ENCODE measurements around the gene P3H1. TPM values are rescaled to one million over a fixed set of nuclear protein-coding genes. Genes with fewer than 3 reads are reported as not detected.

The P3H1 gene
- total and polyA plus RNA-seq, 2 experiments from 2014 or later, result 51.1 to 75.1 TPM

DNA sequence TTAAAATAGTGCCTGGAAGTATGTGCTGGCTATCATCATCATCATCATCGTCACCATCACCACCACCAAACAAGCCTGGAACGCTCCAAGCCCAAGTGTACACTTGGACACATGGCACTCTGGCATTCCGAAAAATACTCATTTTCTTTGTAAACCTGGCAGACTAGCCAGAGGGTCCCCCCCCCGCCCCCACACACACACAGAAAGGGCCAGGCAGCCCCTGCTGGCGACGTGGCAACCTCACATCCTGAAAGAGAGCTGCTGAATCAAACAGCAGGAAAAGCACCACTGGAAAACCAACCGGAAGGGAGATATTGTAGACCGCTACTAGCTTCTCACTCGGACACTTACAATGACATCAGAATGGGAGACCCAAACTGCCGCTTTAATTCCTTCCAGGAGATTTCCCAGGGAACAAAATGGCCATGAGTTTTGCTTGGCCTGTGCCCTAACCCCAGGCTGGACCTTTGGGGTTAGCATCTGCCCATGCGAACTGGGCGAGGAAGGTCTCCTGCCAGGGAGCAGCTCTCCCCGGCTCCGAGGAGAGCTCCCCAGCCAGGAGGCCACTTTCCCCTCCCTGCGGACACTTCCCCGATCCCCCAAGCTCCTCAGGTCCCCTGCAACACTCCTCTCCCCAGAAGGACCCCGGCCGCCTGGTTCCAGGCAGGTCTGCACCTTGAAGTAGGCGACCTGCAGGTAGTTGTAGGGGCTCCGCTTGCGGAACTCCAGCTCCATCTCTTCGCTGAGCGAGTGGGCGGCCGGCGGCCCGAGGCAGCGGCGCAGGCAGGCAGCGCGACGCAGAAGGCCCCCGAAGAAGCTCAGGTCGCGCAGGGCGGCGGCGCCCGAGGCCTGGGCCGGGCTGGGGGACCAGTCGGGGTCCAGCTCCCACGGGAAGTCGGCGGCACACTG lies 742 bp downstream of the P3H1 start (continued):
- TF ChIP-seq POLR2AphosphoS5 (IDR thresholded peaks at IDR 0.05; ENCODE audit: low read depth) (no peak), STAT1 (IDR thresholded peaks at IDR 0.05; ENCODE audit: unreplicated experiment) (no peak)

- H2AFZ ChIP-seq, result no peak overlapping the region
- Mint-ChIP-seq H3K4me1 (peaks cover 10% of the 10 kb centered on the region), H3K27ac (no peak overlapping the region), H3K4me3 (no peak overlapping the region), H3K27me3 (ENCODE audit: insufficient read depth, low read depth, poor library complexity) (peaks cover 13% of the 10 kb centered on the region), H3K36me3 (ENCODE audit: low read depth) (peaks cover 30% of the 10 kb centered on the region), H3K9me3 (no peaks in the 10 kb centered on the region)
- H3K9me2 ChIP-seq (ENCODE audit: insufficient read depth), result no peaks in the 10 kb centered on the region
- peaks cover 24% of the 10 kb centered on the region for H3K4me1 ChIP-seq (ENCODE audit: insufficient read depth)
- TF ChIP-seq EZH2phosphoT487 (IDR thresholded peaks at IDR 0.05; ENCODE audit: unreplicated experiment), result no peak
- TF ChIP-seq JUNB (IDR thresholded peaks at IDR 0.05; ENCODE audit: unreplicated experiment), result no peak
- TF ChIP-seq, protein P1, sequence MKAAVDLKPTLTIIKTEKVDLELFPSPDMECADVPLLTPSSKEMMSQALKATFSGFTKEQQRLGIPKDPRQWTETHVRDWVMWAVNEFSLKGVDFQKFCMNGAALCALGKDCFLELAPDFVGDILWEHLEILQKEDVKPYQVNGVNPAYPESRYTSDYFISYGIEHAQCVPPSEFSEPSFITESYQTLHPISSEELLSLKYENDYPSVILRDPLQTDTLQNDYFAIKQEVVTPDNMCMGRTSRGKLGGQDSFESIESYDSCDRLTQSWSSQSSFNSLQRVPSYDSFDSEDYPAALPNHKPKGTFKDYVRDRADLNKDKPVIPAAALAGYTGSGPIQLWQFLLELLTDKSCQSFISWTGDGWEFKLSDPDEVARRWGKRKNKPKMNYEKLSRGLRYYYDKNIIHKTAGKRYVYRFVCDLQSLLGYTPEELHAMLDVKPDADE (IDR thresholded peaks at IDR 0.05), result no peak
- TF ChIP-seq EZH2 (IDR thresholded peaks at IDR 0.05; ENCODE audit: low read depth, unreplicated experiment), result no peak
- no peak for TF ChIP-seq NANOG (IDR thresholded peaks at IDR 0.05; ENCODE audit: borderline replicate concordance)
- H3K4me3 ChIP-seq, result peak overlapping the region; percentile 92
- no peaks in the 10 kb centered on the region; the same call in 1 of the 2 replicates for H4K20me1 ChIP-seq (replicated peaks; ENCODE audit: insufficient read depth)
- H3F3A ChIP-seq (replicated peaks; ENCODE audit: low read depth), result no peaks in the 10 kb centered on the region
- peak overlapping the region; percentile 83 for H3K4me2 ChIP-seq
- 0 out of 2 replicates have a peak overlapping the region, but pooled peaks have one; percentile 21 for H3K27ac ChIP-seq (ENCODE audit: low read depth)
- no peak for ATAC-seq
- peaks cover 10% of the 10 kb centered on the region; the same call in 1 of the 2 replicates for H3K36me3 ChIP-seq (ENCODE audit: insufficient read depth)
- peaks cover 57% of the 10 kb centered on the region for H3K79me2 ChIP-seq (replicated peaks; ENCODE audit: insufficient read depth)
- DNase-seq (ENCODE audit: low spot score), result no peak
- H3K27me3 ChIP-seq (ENCODE audit: insufficient read depth), result no peaks in the 10 kb centered on the region
Measured at GRCh38 chr1:42765269-42765668, 1.6 kb downstream of the P3H1 start.

- Mint-ChIP-seq H3K27me3 (ENCODE audit: insufficient read depth, low read depth, poor library complexity) (peaks cover 10% of the 10 kb centered on the region), H3K4me1 (no peaks in the 10 kb centered on the region; the same call in none of the 3 replicates), H3K36me3 (ENCODE audit: low read depth) (peaks cover 28% of the 10 kb centered on the region; the same call in 2 of the 3 replicates), H3K27ac (no peak overlapping the region), H3K4me3 (no peak overlapping the region), H3K9me3 (no peaks in the 10 kb centered on the region)
- no peak overlapping the region for H3K4me3 ChIP-seq
- H3K36me3 ChIP-seq (ENCODE audit: insufficient read depth), result peaks cover 21% of the 10 kb centered on the region
- no peak for DNase-seq (ENCODE audit: low spot score)
- H3K27ac ChIP-seq (ENCODE audit: low read depth), result no peak overlapping the region
- H2AFZ ChIP-seq, result no peak overlapping the region
- no peak for ATAC-seq
- H3K4me2 ChIP-seq, result no peak overlapping the region
- H3K9me2 ChIP-seq (ENCODE audit: insufficient read depth), result no peaks in the 10 kb centered on the region
- H3K79me2 ChIP-seq (replicated peaks; ENCODE audit: insufficient read depth), result peaks cover 31% of the 10 kb centered on the region
- no peaks in the 10 kb centered on the region; the same call in 1 of the 2 replicates for H4K20me1 ChIP-seq (replicated peaks; ENCODE audit: insufficient read depth)
- 0 out of 2 replicates have a peak, but pooled peaks cover 6% of the 10 kb centered on the region for H3F3A ChIP-seq (replicated peaks; ENCODE audit: low read depth)
- no peaks in the 10 kb centered on the region for H3K27me3 ChIP-seq (ENCODE audit: insufficient read depth)
- H3K4me1 ChIP-seq (ENCODE audit: insufficient read depth), result peaks cover 13% of the 10 kb centered on the region
- TF ChIP-seq ZNF462 (CRISPR knock-in tag; IDR thresholded peaks at IDR 0.05) (no peak), NANOG (IDR thresholded peaks at IDR 0.05; ENCODE audit: borderline replicate concordance) (no peak), JUNB (IDR thresholded peaks at IDR 0.05; ENCODE audit: unreplicated experiment) (no peak), EZH2 (IDR thresholded peaks at IDR 0.05; ENCODE audit: low read depth, unreplicated experiment) (no peak), EZH2phosphoT487 (IDR thresholded peaks at IDR 0.05; ENCODE audit: unreplicated experiment) (no peak)
- TF ChIP-seq, protein P2, sequence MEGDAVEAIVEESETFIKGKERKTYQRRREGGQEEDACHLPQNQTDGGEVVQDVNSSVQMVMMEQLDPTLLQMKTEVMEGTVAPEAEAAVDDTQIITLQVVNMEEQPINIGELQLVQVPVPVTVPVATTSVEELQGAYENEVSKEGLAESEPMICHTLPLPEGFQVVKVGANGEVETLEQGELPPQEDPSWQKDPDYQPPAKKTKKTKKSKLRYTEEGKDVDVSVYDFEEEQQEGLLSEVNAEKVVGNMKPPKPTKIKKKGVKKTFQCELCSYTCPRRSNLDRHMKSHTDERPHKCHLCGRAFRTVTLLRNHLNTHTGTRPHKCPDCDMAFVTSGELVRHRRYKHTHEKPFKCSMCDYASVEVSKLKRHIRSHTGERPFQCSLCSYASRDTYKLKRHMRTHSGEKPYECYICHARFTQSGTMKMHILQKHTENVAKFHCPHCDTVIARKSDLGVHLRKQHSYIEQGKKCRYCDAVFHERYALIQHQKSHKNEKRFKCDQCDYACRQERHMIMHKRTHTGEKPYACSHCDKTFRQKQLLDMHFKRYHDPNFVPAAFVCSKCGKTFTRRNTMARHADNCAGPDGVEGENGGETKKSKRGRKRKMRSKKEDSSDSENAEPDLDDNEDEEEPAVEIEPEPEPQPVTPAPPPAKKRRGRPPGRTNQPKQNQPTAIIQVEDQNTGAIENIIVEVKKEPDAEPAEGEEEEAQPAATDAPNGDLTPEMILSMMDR (conservative IDR thresholded peaks at IDR 0.05; ENCODE audit: low read depth in 2 of 2), result no peak
Measured at GRCh38 chr1:42762269-42762668, 4.6 kb downstream of the P3H1 start.
